ENCODE data around the gene NOP10. TPM values are rescaled to one million over a fixed set of nuclear protein-coding genes. Genes with fewer than 3 reads are reported as not detected.

Gene NOP10
- total and polyA plus RNA-seq, 2 of the 13 experiments (the other 11 are each of a cell fraction or from before 2014, with no cell fraction given) = 239 to 369 TPM

- TF ChIP-seq ZXDC (CRISPR knock-in tag; IDR thresholded peaks at IDR 0.05) (no peak), MYC (CRISPR knock-in tag; IDR thresholded peaks at IDR 0.05; ENCODE audit: borderline replicate concordance) (peak; percentile 96), MAFG (CRISPR knock-in tag; IDR thresholded peaks at IDR 0.05) (no peak), ZBTB44 (CRISPR knock-in tag; IDR thresholded peaks at IDR 0.05) (no peak), ZNF710 (CRISPR knock-in tag; IDR thresholded peaks at IDR 0.05; ENCODE audit: borderline replicate concordance) (0 out of 2 replicates have a peak, but pooled peaks have one; percentile 42), SRSF9 (IDR thresholded peaks at IDR 0.05; ENCODE audit: borderline replicate concordance, insufficient read depth, low read depth, low read length, poor library complexity, severe bottlenecking) (no peak), BRCA1 (CRISPR knock-in tag; IDR thresholded peaks at IDR 0.05) (peak; percentile 64; the same call in 1 of the 2 replicates), RXRB (CRISPR knock-in tag; IDR thresholded peaks at IDR 0.05; ENCODE audit: borderline replicate concordance) (peak; percentile 71; the same call in 1 of the 2 replicates), GTF2F1 (IDR thresholded peaks at IDR 0.05; ENCODE audit: low read length) (no peak), ZFP36L1 (CRISPR knock-in tag; IDR thresholded peaks at IDR 0.05) (peak; percentile 56; the same call in 1 of the 2 replicates), AGO1 (IDR thresholded peaks at IDR 0.05; ENCODE audit: low read depth, low read length, poor library complexity, severe bottlenecking) (no peak), HMGXB4 (CRISPR knock-in tag; IDR thresholded peaks at IDR 0.05; ENCODE audit: borderline replicate concordance in 1 of 2, low read depth in 1 of 2) (peak; percentile 97 to 98), MIXL1 (CRISPR knock-in tag; IDR thresholded peaks at IDR 0.05) (peak; percentile 73; the same call in 1 of the 2 replicates), DMTF1 (CRISPR knock-in tag; IDR thresholded peaks at IDR 0.05) (no peak)
Measured at GRCh38 chr15:34342737-34343575, at the start of gene NOP10, which contains the start of gene NUTM1 (continued).
